ENCODE data around the gene PCDH17. TPM values are rescaled to one million over a fixed set of nuclear protein-coding genes. Genes with fewer than 3 reads are reported as not detected.

Gene PCDH17
- total RNA-seq, 1 donor from 2014 or later: 8.1 TPM

DNA sequence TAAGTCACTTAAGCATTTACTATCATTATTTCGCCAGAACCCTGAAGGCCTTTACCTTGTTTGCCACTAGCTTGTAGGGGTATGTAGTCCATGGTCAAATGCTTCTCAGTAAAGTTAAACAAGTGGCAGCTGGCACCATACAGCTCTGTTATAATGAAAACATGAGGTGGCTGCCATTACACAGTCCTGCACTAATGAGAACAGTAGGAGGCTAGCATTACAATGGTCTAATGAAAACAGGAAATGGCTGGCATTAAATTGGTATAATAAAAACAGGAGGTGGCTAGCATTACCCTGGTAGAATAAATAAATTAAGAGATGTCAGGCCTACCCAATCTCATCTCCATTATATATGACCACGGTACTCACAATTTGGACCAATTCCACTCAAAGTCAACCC, 107.5 kb downstream of the PCDH17 start:
- no peak for DNase-seq (ENCODE audit: low spot score)

DNA sequence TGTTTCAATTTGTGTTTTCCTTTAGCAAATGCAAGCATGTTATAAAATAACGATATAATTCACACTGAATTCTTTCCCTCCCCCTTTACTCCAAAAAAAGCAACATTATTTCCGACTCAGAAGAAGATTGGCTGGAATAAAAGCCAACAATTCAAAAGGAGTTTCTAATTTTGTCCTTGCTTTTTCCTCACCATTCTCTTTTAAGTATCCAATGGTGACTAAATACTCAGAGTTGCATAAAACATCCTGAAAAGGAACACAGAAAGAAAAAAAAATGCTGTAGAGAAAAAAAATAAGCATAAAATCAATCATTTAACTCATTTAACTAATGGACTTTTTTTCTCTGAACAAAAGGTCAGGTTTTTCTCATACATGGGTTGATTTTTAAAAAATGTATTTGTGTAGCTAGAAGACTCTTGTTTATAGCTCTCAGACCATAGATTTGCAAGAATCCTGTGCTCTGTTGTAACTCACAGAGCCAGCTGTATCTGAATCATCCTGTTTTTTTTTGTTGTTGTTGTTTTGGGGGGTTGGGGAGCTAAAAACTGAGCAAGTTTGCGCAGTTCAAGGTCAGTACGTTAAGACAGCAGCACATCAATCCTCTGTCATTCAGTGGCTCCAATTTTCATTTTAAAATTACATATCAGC, 108.1 kb downstream of the PCDH17 start:
- DNase-seq (ENCODE audit: low spot score): no peak

DNA sequence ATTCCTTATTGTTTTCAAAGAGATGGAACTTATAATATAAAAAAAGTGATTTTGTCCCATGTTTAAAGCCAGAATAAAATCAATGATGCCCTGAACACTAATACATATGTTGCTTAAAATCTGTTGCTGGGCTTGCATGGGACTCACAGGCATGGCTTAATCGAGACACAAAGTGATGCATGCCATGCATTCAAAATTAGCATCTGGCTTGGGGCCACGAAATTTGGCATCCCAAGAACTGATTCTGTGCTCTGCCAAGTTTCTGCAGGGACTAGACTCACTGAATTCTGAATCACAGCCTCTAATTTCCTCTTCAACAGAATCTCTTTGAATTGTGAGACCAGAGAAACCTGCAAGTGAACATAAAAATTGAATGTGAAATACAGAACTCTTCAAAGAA, 109.2 kb downstream of the PCDH17 start:
- no peak for DNase-seq (ENCODE audit: low spot score)

DNA sequence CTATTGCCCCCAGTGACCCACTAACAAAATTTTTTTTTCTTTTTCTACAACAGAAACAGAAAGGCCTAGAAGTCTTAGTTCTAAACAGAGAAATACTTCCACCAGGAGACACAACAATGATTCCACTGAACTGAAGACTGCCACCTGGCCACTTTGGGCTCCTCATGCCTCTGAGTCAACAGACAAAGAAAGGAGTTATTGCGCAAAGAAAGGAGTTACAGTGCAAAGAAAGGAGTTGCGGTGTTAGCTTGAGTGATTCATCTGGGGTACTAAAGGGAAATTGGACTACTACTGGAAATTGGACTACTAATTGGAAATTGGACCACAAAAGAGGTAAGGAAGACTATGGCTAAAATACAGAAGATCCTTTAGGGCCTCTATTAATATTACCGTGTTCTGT, 116.6 kb downstream of the PCDH17 start:
- DNase-seq (ENCODE audit: low spot score): no peak

DNA sequence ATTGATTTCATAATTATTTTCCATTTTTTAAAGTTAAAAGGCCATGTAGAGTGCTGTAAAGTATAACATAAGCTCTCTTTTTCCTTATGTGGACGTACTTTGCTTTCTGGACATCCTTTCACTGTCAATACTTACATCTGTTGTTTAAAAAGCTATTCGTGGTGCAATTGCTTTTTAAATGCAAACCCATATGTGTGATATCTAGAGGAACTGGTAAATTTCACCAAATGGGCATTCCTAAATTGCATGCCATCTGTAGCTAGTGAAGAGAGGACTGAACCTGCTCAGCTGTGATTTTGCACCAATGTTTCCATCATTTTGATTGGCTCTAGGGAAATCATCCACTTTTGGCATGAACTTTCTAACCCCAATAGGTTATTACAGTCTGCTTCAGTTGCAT, 129.4 kb downstream of the PCDH17 start:
- no peak for DNase-seq (ENCODE audit: low spot score)

DNA sequence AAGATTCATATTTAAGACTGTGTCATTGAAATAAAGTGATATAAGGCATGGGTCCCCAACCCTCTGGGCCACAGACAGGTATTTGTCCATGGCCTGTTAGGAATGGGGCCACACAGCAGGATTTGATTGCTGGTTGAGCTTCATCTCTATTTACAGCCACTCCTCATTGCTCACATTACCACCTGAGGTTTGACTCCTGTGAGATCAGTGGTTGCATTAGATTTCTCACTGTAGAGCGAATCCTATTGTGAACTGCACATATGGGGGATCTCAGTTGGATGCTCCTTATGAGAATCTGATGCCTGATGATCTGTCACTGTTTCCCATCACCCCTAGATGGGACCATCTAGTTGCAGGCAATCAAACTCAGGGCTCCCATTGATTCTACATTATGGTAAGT, 132.1 kb downstream of the PCDH17 start:
- no peak for DNase-seq (ENCODE audit: low spot score)
